IPS DF 19.7 (cell line): ENCODE results near the gene SGCG.
"Not testable (repeated sequence)": the region's sequence is repeated elsewhere in the genome, so short reads cannot be mapped to it uniquely, and the experiment has no call there.

Source experiments
- DNase-seq: peaks from one replicate; pipeline ENCODE4 v3.0.0-alpha.2; 2013; ENCODE audit warnings: low read depth, low spot score

The SGCG gene

GRCh38 chr13:23205807-23206206, 25.0 kb downstream of the SGCG start:
- DNase-seq, result no peak

GRCh38 chr13:23212671-23213070, 31.9 kb downstream of the SGCG start:
- no peak for DNase-seq

- DNase-seq, result no peak
These were observed 50.5 kb downstream of the SGCG start for GRCh38 chr13:23231241-23231640.

- no peak for DNase-seq
These were observed 55.2 kb downstream of the SGCG start for GRCh38 chr13:23235994-23236393.

- DNase-seq, result no peak
These were observed 62.3 kb downstream of the SGCG start for GRCh38 chr13:23243066-23243465.

- not testable (repeated sequence) for DNase-seq
These were observed 67.6 kb downstream of the SGCG start for GRCh38 chr13:23248410-23248809.

GRCh38 chr13:23254506-23254905, 73.7 kb downstream of the SGCG start:
- no peak for DNase-seq

GRCh38 chr13:23267571-23267970, 86.8 kb downstream of the SGCG start:
- DNase-seq, result no peak

- no peak for DNase-seq
These were observed 87.7 kb downstream of the SGCG start for GRCh38 chr13:23268441-23268840.

GRCh38 chr13:23271331-23271730, 90.6 kb downstream of the SGCG start:
- no peak for DNase-seq

- no peak for DNase-seq
These were observed 92.7 kb downstream of the SGCG start for GRCh38 chr13:23273498-23273897.

GRCh38 chr13:23279321-23279720, 98.5 kb downstream of the SGCG start:
- DNase-seq, result no peak

GRCh38 chr13:23288564-23288963, 107.8 kb downstream of the SGCG start:
- DNase-seq, result no peak

GRCh38 chr13:23288995-23289394, 108.2 kb downstream of the SGCG start:
- no peak for DNase-seq

- no peak for DNase-seq
These were observed 109.2 kb downstream of the SGCG start for GRCh38 chr13:23289917-23290357.

- no peak for DNase-seq
These were observed 111.8 kb downstream of the SGCG start for GRCh38 chr13:23292586-23292985.

GRCh38 chr13:23314837-23315236, 134.1 kb downstream of the SGCG start:
- not testable (repeated sequence) for DNase-seq

GRCh38 chr13:23319883-23320224, 139.1 kb downstream of the SGCG start:
- no peak for DNase-seq

- no peak for DNase-seq
These were observed 140.3 kb downstream of the SGCG start for GRCh38 chr13:23320926-23321534.

- DNase-seq, result no peak
These were observed 140.9 kb downstream of the SGCG start for GRCh38 chr13:23321535-23322241.

GRCh38 chr13:23322353-23323336, 141.9 kb downstream of the SGCG start:
- DNase-seq, result no peak

GRCh38 chr13:23323946-23324709, 143.3 kb downstream of the SGCG start:
- no peak for DNase-seq
